Measurements from ENCODE around the gene KDM3B. TPM values are rescaled to one million over a fixed set of nuclear protein-coding genes. Genes with fewer than 3 reads are reported as not detected.
"Not testable (repeated sequence)": the region's sequence is repeated elsewhere in the genome, so short reads cannot be mapped to it uniquely, and the experiment has no call there.

Gene KDM3B
- total and polyA plus RNA-seq, 2 donors: 40.0 to 43.2 TPM

DNA sequence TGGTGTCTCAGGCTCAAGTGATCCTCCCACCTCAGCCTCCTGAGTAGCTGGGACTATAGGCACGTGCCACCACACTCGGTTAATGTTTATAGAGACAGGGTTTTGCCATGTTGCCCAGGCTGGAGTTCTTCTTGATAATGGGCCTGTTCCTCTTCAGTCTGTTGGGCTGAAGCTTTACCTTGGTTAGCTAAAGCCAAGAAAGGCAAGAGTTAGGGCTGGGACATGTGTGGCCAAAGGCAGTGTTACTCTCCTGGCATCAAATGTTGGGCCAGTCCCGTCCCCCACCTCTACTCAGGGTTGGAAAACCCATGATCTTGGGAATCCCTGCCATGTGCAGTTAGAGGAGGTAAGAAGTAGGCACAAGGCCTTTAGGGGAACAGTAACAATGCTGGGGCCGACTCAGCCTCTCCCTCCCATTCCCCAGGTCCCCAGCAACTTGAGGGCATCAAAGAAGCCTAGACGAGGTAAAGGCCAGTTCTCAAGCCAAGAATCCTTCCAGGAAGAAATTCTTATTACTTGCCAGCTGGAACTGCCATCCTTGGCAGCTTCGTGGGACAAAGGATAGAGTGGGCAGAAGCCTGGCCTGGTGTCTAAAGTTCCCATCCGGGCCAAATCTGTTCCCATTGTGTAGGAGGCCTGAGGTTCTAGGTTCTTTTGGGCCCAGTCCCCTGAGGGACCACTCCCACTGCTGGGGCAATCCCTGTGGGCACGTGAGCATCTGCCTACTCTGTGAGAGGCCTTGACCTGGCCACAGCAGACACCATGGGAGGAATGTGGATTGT, 117.2 kb downstream of the KDM3B start:
- no peaks in the 10 kb centered on the region for H3K9me3 ChIP-seq (ENCODE audit: control insufficient read depth in 2 of 2, insufficient read depth in 1 of 2, low read length in 1 of 2)
- no peak for DNase-seq (ENCODE audit: low read depth in 6 of 9, low spot score in 9 of 9)
- peaks cover 0 to 28% of the 10 kb centered on the region in 2 donors for H3K27me3 ChIP-seq (ENCODE audit: control insufficient read depth in 2 of 2, insufficient read depth in 1 of 2, low read length in 1 of 2)
- 92% methylated on average over 8 of the region's 8 CpGs for WGBS
- no peak overlapping the region for H3K4me3 ChIP-seq (ENCODE audit: low read length in 2 of 2)
- H3K27ac ChIP-seq (ENCODE audit: low read depth in 1 of 2, low read length in 1 of 2): no peak overlapping the region
- peaks cover 11 to 12% of the 10 kb centered on the region in 2 donors for H3K36me3 ChIP-seq (ENCODE audit: control insufficient read depth in 2 of 2, insufficient read depth in 2 of 2, low read length in 1 of 2)
- peaks cover 11 to 27% of the 10 kb centered on the region in 2 donors for H3K4me1 ChIP-seq (ENCODE audit: control insufficient read depth in 2 of 2, insufficient read depth in 2 of 2, low read length in 2 of 2)

DNA sequence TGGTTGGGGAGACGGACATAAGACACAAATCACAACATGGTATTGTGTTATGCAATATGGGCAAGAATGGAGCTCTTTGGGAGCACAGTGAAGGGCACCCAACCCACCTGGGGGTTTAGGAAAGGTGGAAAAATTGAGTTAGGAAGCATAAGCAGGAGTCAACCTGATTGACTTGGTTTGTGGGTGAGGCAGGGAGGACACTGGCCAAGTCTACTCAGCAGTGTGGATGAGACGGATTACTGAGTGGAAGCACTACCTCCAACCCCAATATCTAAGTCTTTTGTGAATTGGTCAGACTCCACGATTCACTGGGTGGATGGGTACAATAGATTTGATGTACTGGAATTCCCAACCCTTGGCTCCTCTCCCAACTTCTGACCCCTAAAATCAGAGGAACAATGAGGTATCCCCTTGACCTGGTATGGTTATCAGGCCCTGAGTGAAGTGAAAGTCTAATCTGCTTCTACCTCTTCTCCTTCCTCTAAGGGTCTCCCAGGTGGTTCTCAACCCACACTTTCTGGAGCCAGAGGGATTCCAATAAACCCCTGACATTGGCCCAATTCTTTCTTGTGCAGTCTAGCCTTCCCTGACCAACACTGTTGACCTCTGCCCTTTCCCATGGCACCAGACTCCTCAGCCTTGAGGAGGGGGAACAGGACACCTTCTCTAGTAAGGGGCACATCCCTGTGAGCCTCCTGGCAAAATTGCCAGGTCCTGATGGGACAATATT, 118.0 kb downstream of the KDM3B start:
- DNase-seq (ENCODE audit: low read depth in 6 of 9, low spot score in 9 of 9): no peak
- Histone ChIP-seq H3K27ac (ENCODE audit: low read depth in 1 of 2, low read length in 1 of 2) (no peak overlapping the region), H3K36me3 (ENCODE audit: control insufficient read depth in 2 of 2, insufficient read depth in 2 of 2, low read length in 1 of 2) (peaks cover 11 to 12% of the 10 kb centered on the region in 2 donors), H3K4me3 (ENCODE audit: low read length in 2 of 2) (no peak overlapping the region), H3K4me1 (ENCODE audit: control insufficient read depth in 2 of 2, insufficient read depth in 2 of 2, low read length in 2 of 2) (peaks cover 11 to 26% of the 10 kb centered on the region in 2 donors), H3K9me3 (ENCODE audit: control insufficient read depth in 2 of 2, insufficient read depth in 1 of 2, low read length in 1 of 2) (no peaks in the 10 kb centered on the region), H3K27me3 (ENCODE audit: control insufficient read depth in 2 of 2, insufficient read depth in 1 of 2, low read length in 1 of 2) (peaks cover 0 to 27% of the 10 kb centered on the region in 2 donors)
- 98% methylated on average over 3 of the region's 3 CpGs for WGBS

DNA sequence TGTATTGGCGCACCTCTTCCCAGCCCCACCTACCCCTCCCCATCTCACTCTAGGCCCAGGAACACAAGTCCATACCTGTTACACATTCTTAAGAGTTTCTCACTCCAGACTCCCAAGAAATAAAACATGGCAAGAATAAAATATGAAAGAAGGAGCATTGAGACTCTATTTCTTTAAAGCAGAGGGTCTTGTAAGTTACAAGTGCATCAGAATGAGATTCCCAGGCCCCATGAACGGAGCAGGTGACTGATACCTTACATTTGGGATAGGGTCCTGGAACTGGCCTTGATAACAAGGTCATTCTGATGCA, 118.5 kb downstream of the KDM3B start:
- Histone ChIP-seq H3K27me3 (ENCODE audit: control insufficient read depth in 2 of 2, insufficient read depth in 1 of 2, low read length in 1 of 2) (peaks cover 0 to 22% of the 10 kb centered on the region in 2 donors), H3K36me3 (ENCODE audit: control insufficient read depth in 2 of 2, insufficient read depth in 2 of 2, low read length in 1 of 2) (peaks cover 11 to 12% of the 10 kb centered on the region in 2 donors), H3K27ac (ENCODE audit: low read depth in 1 of 2, low read length in 1 of 2) (no peak overlapping the region), H3K9me3 (ENCODE audit: control insufficient read depth in 2 of 2, insufficient read depth in 1 of 2, low read length in 1 of 2) (no peaks in the 10 kb centered on the region), H3K4me1 (ENCODE audit: control insufficient read depth in 2 of 2, insufficient read depth in 2 of 2, low read length in 2 of 2) (peaks cover 11 to 21% of the 10 kb centered on the region in 2 donors), H3K4me3 (ENCODE audit: low read length in 2 of 2) (no peak overlapping the region)
- WGBS: 94% methylated on average over 2 of the region's 2 CpGs
- no peak for DNase-seq (ENCODE audit: low read depth in 6 of 9, low spot score in 9 of 9)

GRCh38 chr5:138472353-138472752, 119.9 kb downstream of the KDM3B start:
- Histone ChIP-seq H3K4me3 (ENCODE audit: low read length in 2 of 2) (no peak overlapping the region), H3K27me3 (ENCODE audit: control insufficient read depth in 2 of 2, insufficient read depth in 1 of 2, low read length in 1 of 2) (peaks cover 0 to 9% of the 10 kb centered on the region in 2 donors), H3K27ac (ENCODE audit: low read depth in 1 of 2, low read length in 1 of 2) (no peak overlapping the region), H3K9me3 (ENCODE audit: control insufficient read depth in 2 of 2, insufficient read depth in 1 of 2, low read length in 1 of 2) (no peaks in the 10 kb centered on the region), H3K4me1 (ENCODE audit: control insufficient read depth in 2 of 2, insufficient read depth in 2 of 2, low read length in 2 of 2) (peaks cover 6 to 9% of the 10 kb centered on the region in 2 donors), H3K36me3 (ENCODE audit: control insufficient read depth in 2 of 2, insufficient read depth in 2 of 2, low read length in 1 of 2) (peaks cover 5 to 6% of the 10 kb centered on the region in 2 donors)
- WGBS: 72% methylated on average over 6 of the region's 6 CpGs
- no peak for DNase-seq (ENCODE audit: low read depth in 6 of 9, low spot score in 9 of 9)

DNA sequence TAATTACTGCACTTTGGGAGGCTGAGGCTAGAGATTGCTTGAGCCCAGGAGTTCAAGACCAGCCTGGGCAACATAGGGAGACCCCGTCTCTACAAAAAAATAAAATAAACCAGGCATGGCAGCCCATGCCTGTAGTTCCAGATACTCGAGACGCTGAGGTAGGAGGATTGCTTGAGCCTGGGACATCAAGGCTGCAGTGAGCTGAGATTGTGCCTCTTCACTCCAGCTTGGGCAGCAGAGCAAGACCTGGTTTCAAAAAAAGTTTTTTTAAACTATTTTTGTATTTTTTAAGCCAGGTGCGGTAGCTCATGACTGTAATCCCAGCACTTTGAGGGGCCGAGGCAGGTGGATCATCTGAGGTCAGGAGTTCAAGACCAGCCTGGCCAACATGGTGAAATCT, 120.7 kb downstream of the KDM3B start:
- not testable (repeated sequence) for H3K27me3 ChIP-seq (ENCODE audit: control insufficient read depth in 2 of 2, insufficient read depth in 1 of 2, low read length in 1 of 2); H3K36me3 ChIP-seq (ENCODE audit: control insufficient read depth in 2 of 2, insufficient read depth in 2 of 2, low read length in 1 of 2); H3K4me3 ChIP-seq (ENCODE audit: low read length in 2 of 2); H3K9me3 ChIP-seq (ENCODE audit: control insufficient read depth in 2 of 2, insufficient read depth in 1 of 2, low read length in 1 of 2); DNase-seq (ENCODE audit: low read depth in 6 of 9, low spot score in 9 of 9); H3K4me1 ChIP-seq (ENCODE audit: control insufficient read depth in 2 of 2, insufficient read depth in 2 of 2, low read length in 2 of 2); H3K27ac ChIP-seq (ENCODE audit: low read depth in 1 of 2, low read length in 1 of 2)
- WGBS: 97% methylated on average over 5 of the region's 5 CpGs

DNA sequence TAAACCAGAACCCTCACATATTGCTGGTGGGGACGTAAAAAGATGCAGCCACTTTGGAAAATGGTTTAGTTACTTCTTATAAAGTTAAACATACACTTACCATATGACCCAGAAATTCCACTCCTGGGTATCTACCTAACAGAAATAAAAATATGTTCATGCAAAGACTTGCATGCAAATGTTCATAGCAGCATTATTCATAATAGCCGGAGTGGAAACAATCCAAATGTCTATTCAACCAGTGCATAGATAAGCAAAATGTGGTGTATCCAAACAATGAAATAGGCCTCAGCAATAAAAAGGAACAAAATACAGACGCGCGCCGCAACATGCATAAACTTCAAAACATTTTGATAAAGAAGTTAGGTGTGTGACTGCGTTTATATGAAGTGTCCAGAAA, 124.4 kb downstream of the KDM3B start:
- no peak for DNase-seq (ENCODE audit: low read depth in 6 of 9, low spot score in 9 of 9)
- no peaks in the 10 kb centered on the region for H3K36me3 ChIP-seq (ENCODE audit: control insufficient read depth in 2 of 2, insufficient read depth in 2 of 2, low read length in 1 of 2)
- H3K9me3 ChIP-seq (ENCODE audit: control insufficient read depth in 2 of 2, insufficient read depth in 1 of 2, low read length in 1 of 2): no peaks in the 10 kb centered on the region
- H3K4me3 ChIP-seq (ENCODE audit: low read length in 2 of 2): no peak overlapping the region
- 96% methylated on average over 7 of the region's 7 CpGs for WGBS
- no peak overlapping the region for H3K27ac ChIP-seq (ENCODE audit: low read depth in 1 of 2, low read length in 1 of 2)
- peaks cover 0 to 3% of the 10 kb centered on the region in 2 donors for H3K27me3 ChIP-seq (ENCODE audit: control insufficient read depth in 2 of 2, insufficient read depth in 1 of 2, low read length in 1 of 2)
- no peaks in the 10 kb centered on the region for H3K4me1 ChIP-seq (ENCODE audit: control insufficient read depth in 2 of 2, insufficient read depth in 2 of 2, low read length in 2 of 2)

DNA sequence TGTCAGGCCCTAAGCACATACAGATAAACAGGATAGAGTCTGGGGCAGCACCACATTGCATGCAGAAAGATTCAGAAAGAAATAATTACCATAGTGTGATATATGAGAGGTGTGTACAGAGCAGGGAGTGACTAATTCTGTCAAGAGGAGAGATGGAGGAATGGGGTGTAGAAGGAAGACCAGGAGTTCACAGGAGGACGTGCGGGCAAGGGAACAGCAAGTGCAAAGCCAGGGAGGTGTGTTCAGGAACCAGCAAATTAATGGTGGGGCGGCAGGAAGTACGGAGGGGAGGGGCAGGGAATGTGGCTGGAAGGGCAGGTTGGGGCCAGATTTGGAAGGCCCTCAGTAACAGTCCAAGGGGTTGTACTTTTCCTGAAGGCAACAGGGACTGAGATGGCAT, 130.2 kb downstream of the KDM3B start:
- Histone ChIP-seq H3K9me3 (ENCODE audit: control insufficient read depth in 2 of 2, insufficient read depth in 1 of 2, low read length in 1 of 2) (no peaks in the 10 kb centered on the region), H3K4me1 (ENCODE audit: control insufficient read depth in 2 of 2, insufficient read depth in 2 of 2, low read length in 2 of 2) (no peaks in the 10 kb centered on the region), H3K27me3 (ENCODE audit: control insufficient read depth in 2 of 2, insufficient read depth in 1 of 2, low read length in 1 of 2) (peaks cover 2 to 3% of the 10 kb centered on the region in 2 donors), H3K4me3 (ENCODE audit: low read length in 2 of 2) (no peak overlapping the region), H3K36me3 (ENCODE audit: control insufficient read depth in 2 of 2, insufficient read depth in 2 of 2, low read length in 1 of 2) (no peaks in the 10 kb centered on the region), H3K27ac (ENCODE audit: low read depth in 1 of 2, low read length in 1 of 2) (no peak overlapping the region)
- no peak for DNase-seq (ENCODE audit: low read depth in 6 of 9, low spot score in 9 of 9)
- 80% methylated on average over 4 of the region's 4 CpGs for WGBS

Other genes with a start within 250 kb of the KDM3B start
- 1.2 TPM for gene NME5, start 213.3 kb upstream of the KDM3B start, total RNA-seq
- gene NME5, start 213.3 kb upstream of the KDM3B start, polyA plus RNA-seq: 4.3 TPM
- 44.3 TPM for gene BRD8, start 174.1 kb upstream of the KDM3B start, total RNA-seq
- 75.3 TPM for gene BRD8, start 174.1 kb upstream of the KDM3B start, polyA plus RNA-seq
- gene KIF20A, start 173.6 kb upstream of the KDM3B start, total RNA-seq: 40.0 TPM
- gene KIF20A, start 173.6 kb upstream of the KDM3B start, polyA plus RNA-seq: 3.7 TPM
- gene CDC23, start 139.4 kb upstream of the KDM3B start, total RNA-seq: 27.9 TPM
- 18.8 TPM for gene CDC23, start 139.4 kb upstream of the KDM3B start, polyA plus RNA-seq
- gene GFRA3, start 78.1 kb upstream of the KDM3B start, total RNA-seq: 0.14 TPM
- gene GFRA3, start 78.1 kb upstream of the KDM3B start, polyA plus RNA-seq: 2.1 TPM
- 12.9 TPM for gene CDC25C, start 20.9 kb upstream of the KDM3B start, total RNA-seq
- gene CDC25C, start 20.9 kb upstream of the KDM3B start, polyA plus RNA-seq: 1.9 TPM
- gene FAM53C, start 14.4 kb upstream of the KDM3B start, total RNA-seq: 16.7 TPM
- gene FAM53C, start 14.4 kb upstream of the KDM3B start, polyA plus RNA-seq: 16.7 TPM
- 1.6 TPM for gene REEP2, start 86.4 kb downstream of the KDM3B start, total RNA-seq
- 4.8 TPM for gene REEP2, start 86.4 kb downstream of the KDM3B start, polyA plus RNA-seq
- 7.1 TPM for gene EGR1, start 112.8 kb downstream of the KDM3B start, total RNA-seq
- 56.3 TPM for gene EGR1, start 112.8 kb downstream of the KDM3B start, polyA plus RNA-seq
- 56.8 TPM for gene ETF1, start 190.6 kb downstream of the KDM3B start, total RNA-seq
- 54.8 TPM for gene ETF1, start 190.6 kb downstream of the KDM3B start, polyA plus RNA-seq
- 169 TPM for gene HSPA9, start 222.7 kb downstream of the KDM3B start, total RNA-seq
- gene HSPA9, start 222.7 kb downstream of the KDM3B start, polyA plus RNA-seq: 94.0 TPM

Measured in thymus (tissue), 11 donors.